Panc1 (cell line): Measurements from ENCODE around the gene VKORC1L1.
"Not testable (repeated sequence)": the region's sequence is repeated elsewhere in the genome, so short reads cannot be mapped to it uniquely, and the experiment has no call there.

Source experiments
- POLR2AphosphoS5 ChIP-seq: IDR thresholded peaks from 2 replicates; pipeline ENCODE4 v1.6.1; 2012; ENCODE audit warnings: mild to moderate bottlenecking, low read depth, low read length, moderate library complexity
- TF ChIP-seq, protein P1 (sequence below): fragments of 450-650 bp; IDR thresholded peaks from 2 replicates; pipeline ENCODE4 v1.5.1; 2017; ENCODE audit warnings: mild to moderate bottlenecking

DNA sequence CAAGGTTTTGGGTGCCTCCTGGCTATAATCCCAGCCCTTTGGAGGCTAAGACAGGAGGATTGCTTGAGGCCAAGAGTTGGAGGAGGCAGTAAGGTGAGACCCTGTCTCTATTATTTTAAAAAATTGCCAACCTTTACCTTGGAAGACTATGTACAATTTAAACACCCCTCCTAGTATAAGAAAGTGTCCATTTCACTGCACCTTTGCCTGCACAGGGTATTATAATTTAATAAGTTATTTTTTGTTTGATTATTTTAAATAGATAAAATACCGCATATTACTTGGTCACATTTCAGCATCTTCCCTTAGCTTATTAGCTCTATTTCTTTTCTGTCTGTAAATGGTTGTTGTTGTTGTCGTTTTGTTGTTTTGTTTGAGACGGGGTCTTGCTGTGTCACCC, 36.2 kb upstream of the VKORC1L1 start:
- TF ChIP-seq, protein P1, sequence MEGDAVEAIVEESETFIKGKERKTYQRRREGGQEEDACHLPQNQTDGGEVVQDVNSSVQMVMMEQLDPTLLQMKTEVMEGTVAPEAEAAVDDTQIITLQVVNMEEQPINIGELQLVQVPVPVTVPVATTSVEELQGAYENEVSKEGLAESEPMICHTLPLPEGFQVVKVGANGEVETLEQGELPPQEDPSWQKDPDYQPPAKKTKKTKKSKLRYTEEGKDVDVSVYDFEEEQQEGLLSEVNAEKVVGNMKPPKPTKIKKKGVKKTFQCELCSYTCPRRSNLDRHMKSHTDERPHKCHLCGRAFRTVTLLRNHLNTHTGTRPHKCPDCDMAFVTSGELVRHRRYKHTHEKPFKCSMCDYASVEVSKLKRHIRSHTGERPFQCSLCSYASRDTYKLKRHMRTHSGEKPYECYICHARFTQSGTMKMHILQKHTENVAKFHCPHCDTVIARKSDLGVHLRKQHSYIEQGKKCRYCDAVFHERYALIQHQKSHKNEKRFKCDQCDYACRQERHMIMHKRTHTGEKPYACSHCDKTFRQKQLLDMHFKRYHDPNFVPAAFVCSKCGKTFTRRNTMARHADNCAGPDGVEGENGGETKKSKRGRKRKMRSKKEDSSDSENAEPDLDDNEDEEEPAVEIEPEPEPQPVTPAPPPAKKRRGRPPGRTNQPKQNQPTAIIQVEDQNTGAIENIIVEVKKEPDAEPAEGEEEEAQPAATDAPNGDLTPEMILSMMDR, result not testable (repeated sequence)
- TF ChIP-seq POLR2AphosphoS5, result not testable (repeated sequence)
